Stimulated activated naive CD8-positive, alpha-beta T cell treated with anti-CD3 and anti-CD28 coated beads, Interleukin-15, Interleukin-2, amounts not matched to agents 100 ng/mL and 50 ng/mL, for 24 hours (primary cell): ENCODE measurements around the gene AARSD1.
"Not testable (repeated sequence)": the region's sequence is repeated elsewhere in the genome, so short reads cannot be mapped to it uniquely, and the experiment has no call there.

ENCODE experiments used
- H3K27ac Mint-ChIP-seq: one replicate; pipeline ENCODE4 v1.8.0; 2021; ENCODE audit warnings: mild to moderate bottlenecking, mixed read lengths
- H3K27me3 Mint-ChIP-seq: one replicate; pipeline ENCODE4 v1.8.0; 2021; ENCODE audit warnings: mixed read lengths
- H3K36me3 Mint-ChIP-seq: one replicate; pipeline ENCODE4 v1.8.0; 2021; ENCODE audit warnings: low read depth, mixed read lengths
- H3K4me1 Mint-ChIP-seq: one replicate; pipeline ENCODE4 v1.8.0; 2021; ENCODE audit warnings: low read depth, mixed read lengths
- H3K4me3 Mint-ChIP-seq: one replicate; pipeline ENCODE4 v1.8.0; 2021; ENCODE audit warnings: mild to moderate bottlenecking, mixed read lengths
- H3K9me3 Mint-ChIP-seq: one replicate; pipeline ENCODE4 v1.8.0; 2021; ENCODE audit warnings: mixed read lengths

The AARSD1 gene

DNA sequence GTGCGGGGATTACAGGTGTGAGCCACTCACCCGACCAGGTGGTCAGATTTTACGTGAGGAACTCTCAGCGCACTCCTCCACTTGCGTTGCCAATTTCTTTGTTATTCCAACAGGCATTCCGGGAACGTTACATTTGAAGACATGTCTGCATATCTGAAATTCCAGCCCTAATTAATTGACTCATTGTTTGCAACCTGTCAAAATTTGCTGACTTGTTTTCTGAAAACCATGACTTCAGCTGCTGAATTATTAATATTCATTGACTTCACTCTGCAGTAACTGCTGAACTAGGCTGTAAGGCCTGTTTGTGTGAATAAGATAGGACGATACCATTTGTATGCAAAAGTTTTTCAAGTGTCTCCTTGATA, 47.0 kb downstream of the AARSD1 start:
- no peak overlapping the region for H3K27ac Mint-ChIP-seq
- H3K4me1 Mint-ChIP-seq, result no peaks in the 10 kb centered on the region
- H3K4me3 Mint-ChIP-seq, result no peak overlapping the region
- H3K9me3 Mint-ChIP-seq, result no peaks in the 10 kb centered on the region
- no peaks in the 10 kb centered on the region for H3K36me3 Mint-ChIP-seq
- peaks cover 11% of the 10 kb centered on the region for H3K27me3 Mint-ChIP-seq

DNA sequence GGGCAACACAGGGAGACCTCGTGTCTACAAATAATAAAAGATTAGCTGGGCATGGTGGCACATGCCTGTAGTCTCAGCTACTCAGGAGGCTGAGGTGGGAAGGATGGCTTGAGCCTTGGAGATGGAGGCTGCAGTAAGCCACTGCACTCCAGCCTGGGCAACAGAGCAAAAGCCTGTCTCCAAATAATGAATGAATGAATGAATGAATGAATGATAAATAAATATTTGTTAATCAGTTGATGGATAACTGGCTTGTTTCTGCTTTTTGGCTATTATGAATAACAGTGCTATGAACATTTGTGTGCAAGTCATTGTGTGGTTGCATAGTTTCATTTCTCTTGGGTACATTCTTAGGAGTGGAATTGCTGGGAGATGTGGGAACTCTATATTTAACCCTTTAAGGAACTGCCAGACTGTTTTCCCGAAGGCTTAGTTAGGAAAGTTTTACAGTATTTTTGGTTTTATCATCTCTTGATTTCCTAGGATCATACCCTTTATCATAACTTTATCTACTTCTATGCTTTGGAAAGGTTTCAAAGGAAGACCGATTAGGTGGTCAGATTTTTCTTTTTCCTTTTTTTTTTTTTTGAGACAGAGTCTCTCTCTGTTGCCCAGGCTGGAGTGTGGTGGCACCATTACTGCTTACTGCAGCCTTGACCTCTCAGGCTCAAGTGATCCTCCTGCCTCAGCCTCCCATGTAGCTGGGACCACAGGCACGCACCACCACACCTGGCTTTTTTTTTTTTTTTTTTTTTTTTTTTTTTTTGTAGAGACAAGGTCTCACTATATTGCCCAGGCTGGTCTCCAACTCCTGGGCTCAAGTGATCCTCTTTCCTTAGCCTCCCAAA, 47.6 kb downstream of the AARSD1 start:
- not testable (repeated sequence) for H3K27ac Mint-ChIP-seq, H3K27me3 Mint-ChIP-seq, H3K4me3 Mint-ChIP-seq, H3K4me1 Mint-ChIP-seq, H3K36me3 Mint-ChIP-seq, H3K9me3 Mint-ChIP-seq

DNA sequence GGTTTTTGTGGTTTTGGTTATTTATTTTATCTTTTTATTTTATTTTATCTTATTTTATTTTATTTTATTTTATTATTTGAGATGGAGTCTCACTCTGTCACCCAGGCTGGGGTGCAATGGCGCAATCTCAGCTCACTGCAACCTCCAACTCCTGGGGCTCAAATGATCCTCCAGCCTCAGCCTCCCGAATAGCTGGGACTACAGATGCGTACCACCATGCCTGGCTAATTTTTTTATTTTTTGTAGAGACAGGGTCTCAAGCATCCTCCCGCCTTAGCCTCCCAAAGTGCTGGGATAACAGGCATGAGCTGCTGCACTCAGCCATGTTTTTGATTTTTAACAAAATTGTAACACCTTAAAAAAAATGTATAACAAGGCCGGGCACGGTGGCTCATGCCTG, 49.0 kb downstream of the AARSD1 start:
- H3K4me3 Mint-ChIP-seq, H3K27ac Mint-ChIP-seq, H3K36me3 Mint-ChIP-seq, H3K4me1 Mint-ChIP-seq, H3K27me3 Mint-ChIP-seq, H3K9me3 Mint-ChIP-seq: not testable (repeated sequence)

GRCh38 chr17:42913981-42914617, 50.2 kb downstream of the AARSD1 start:
- no peak overlapping the region for H3K27ac Mint-ChIP-seq
- H3K36me3 Mint-ChIP-seq, result no peaks in the 10 kb centered on the region
- H3K9me3 Mint-ChIP-seq, result no peaks in the 10 kb centered on the region

GRCh38 chr17:42913522-42913921, 50.7 kb downstream of the AARSD1 start:
- Mint-ChIP-seq H3K27ac (no peak overlapping the region), H3K27me3 (peaks cover 9% of the 10 kb centered on the region), H3K9me3 (no peaks in the 10 kb centered on the region), H3K4me3 (no peak overlapping the region), H3K4me1 (no peaks in the 10 kb centered on the region), H3K36me3 (no peaks in the 10 kb centered on the region)

More at GRCh38 chr17:42913981-42914617, 50.2 kb downstream of the AARSD1 start:
- Mint-ChIP-seq H3K4me3 (no peak overlapping the region), H3K27me3 (peaks cover 9% of the 10 kb centered on the region), H3K4me1 (no peaks in the 10 kb centered on the region)

DNA sequence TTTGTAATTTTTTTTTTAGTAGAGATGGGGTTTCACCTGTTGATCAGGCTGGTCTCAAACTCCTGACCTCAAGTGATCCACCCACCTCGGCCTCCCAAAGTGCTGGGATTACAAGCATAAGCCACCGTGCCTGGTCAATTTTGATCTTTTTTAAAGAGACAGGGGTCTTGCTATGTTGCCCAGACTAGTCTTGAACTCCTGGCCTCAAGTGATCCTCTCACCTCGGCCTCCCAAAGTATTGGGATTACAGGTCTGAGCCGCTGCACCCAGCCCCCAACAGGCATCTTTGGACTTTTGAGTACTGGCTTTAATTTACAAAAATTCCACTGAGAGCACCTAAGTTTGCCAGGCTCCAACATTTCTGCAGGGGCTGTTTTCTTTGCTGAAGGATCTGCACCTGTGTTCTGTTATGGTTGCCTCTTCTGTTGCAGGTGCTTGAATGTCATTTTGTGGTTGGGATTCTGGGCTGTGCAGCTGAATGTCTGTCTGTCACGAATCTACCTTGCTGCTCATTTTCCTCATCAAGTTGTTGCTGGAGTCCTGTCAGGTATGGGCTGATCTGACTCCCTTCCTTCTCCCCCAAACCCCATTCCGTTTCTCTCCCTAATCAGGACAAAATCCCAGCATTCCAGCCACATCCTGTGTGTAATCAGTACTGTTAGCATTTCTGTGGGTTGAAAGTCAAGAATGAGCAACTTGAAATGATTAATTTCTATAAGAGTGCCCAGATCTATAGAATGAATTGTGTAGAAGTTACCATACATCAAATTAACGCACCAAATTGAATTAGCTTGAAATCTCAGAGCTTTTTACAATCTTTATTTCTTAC, 55.2 kb downstream of the AARSD1 start:
- Mint-ChIP-seq H3K27me3 (peaks cover 13% of the 10 kb centered on the region), H3K36me3 (no peaks in the 10 kb centered on the region), H3K4me1 (no peaks in the 10 kb centered on the region), H3K27ac (no peak overlapping the region), H3K9me3 (no peaks in the 10 kb centered on the region), H3K4me3 (no peak overlapping the region)

DNA sequence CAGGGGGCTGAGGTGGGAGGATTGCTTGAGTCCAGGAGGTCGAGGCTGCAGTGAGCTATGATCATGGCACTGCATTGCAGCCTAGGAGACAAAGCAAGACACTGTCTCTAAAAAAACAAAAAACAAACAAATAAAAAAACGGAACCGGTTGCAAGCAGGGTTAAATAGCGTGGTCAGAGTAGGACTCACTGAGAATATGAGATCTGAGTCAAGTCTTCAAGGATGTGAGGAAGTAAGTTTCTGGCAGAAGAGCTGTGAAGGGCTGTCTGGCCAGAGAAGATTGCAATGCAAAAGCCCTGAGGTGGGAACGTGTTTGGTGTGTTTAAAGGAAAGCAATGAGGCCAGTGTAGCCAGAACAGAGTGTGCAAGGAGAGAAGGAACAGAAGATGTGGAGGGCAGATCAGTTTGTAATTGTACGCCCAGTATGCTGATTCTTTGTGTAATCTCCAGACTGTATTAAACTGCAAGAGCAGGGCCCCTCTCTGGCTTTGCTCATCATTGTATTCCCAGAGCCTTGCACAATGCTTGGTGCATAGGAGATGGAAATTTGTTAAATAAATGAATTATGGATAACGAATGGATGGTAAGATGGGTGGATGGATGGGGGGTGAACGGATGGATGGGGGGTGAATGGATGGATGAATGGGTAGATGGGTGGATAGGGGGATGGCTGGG, 57.3 kb downstream of the AARSD1 start:
- Mint-ChIP-seq H3K27ac (no peak overlapping the region), H3K4me3 (no peak overlapping the region), H3K27me3 (peaks cover 16% of the 10 kb centered on the region), H3K9me3 (no peaks in the 10 kb centered on the region), H3K36me3 (no peaks in the 10 kb centered on the region), H3K4me1 (no peaks in the 10 kb centered on the region)

DNA sequence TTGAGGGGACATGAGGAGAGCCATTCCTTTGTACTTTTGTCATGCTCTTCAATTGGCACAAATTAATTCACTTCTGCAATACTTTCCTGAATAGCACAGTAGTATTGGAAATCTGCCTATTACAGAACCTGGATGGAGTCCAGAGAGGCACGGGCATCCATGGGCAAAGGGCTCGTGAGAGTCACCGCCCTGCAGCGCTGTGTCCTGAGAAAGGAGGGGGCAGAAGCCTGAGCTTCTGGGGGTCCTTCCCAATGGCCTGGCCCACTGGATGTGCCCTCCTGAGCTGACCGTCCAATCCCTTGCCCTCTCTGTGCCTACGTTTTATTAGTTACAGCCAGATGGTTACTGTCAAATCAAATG, 60.2 kb downstream of the AARSD1 start:
- Mint-ChIP-seq H3K4me3 (no peak overlapping the region), H3K36me3 (no peaks in the 10 kb centered on the region), H3K27ac (no peak overlapping the region), H3K4me1 (no peaks in the 10 kb centered on the region), H3K27me3 (peaks cover 11% of the 10 kb centered on the region), H3K9me3 (no peaks in the 10 kb centered on the region)

DNA sequence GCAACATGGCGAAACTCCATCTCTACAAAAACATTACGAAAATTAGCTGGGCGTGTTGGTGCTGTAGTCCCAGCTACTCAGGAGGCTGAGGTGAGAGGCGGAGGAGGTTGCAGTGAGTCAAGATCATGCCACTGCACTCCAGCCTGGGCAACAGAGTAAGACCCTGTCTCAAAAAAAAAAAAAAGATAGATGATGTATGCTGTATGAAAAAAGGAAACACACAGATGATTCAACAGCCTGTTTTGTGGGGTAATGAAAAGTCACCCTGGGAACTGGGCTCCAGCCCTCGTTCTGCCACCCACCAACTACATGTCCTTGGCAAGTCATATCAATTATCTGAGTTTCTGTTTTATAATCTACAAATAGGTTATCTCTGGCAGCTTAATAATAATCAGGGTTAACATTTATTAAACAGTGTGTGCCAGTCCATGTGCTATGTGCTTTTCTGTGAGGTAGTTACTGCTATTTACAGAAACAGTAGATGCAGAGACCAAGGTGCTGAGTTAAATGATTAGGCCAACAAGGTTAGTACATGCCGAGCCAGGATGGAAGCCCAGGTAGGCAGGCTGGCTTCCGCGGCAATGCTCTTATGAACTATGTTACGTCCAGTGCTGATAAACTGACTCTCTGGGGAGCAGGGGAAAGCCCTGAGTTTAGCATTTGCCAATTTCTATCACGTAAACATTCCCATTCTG, 62.6 kb downstream of the AARSD1 start:
- Mint-ChIP-seq H3K4me3 (no peak overlapping the region), H3K27me3 (peaks cover 9% of the 10 kb centered on the region), H3K9me3 (no peaks in the 10 kb centered on the region), H3K27ac (no peak overlapping the region), H3K36me3 (no peaks in the 10 kb centered on the region), H3K4me1 (no peaks in the 10 kb centered on the region)
